Adrenal gland (tissue), 5 donors: ENCODE measurements around the gene MLST8.

Experiments
- POLR2A ChIP-seq, 2 donors: fragments of 450-650 bp; IDR thresholded peaks; one replicate each; pipeline ENCODE4 v1.6.1; 2017; ENCODE audit warnings: antibody characterized with exemption in 2 of 2, mild to moderate bottlenecking in 2 of 2, moderate library complexity in 1 of 2
- TF ChIP-seq, protein P1 (sequence below), 6 experiments: fragments of 450-650 bp in 4 of 6; fragments of 200-600 bp in 2 of 6; sonication (generic) in 1 of 6; IDR thresholded peaks; 1 replicate in 5 of 6; 2 replicates in 1 of 6; pipeline versions ENCODE4 v1.5.1 to v1.8.0; 2016 to 2021; ENCODE audit warnings: antibody characterized with exemption in 6 of 6, mild to moderate bottlenecking in 2 of 6, moderate library complexity in 1 of 6
- donor health status: DM: no; HTN: no; CAD: no.

DNA sequence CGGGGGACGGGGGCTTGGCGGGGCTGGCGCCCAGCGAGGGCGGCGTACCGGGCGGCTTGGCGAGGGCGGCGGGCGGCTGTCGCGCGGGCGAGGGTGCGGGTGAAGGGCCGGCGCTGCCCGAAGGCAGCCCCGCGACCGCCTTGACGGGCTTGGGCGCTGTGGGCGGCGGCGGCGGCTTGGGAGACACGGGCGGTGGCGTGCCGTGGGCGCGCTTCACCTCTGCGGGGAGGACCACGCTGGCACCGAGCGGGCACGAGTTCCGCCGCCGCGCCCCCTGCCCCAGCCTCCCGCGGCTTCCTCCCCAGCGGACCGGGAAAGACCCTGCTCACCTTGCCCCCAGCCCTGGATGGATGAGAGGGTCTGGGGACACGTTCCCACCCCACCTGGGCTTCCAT is 26.1 kb upstream of the MLST8 start:
- TF ChIP-seq, protein P1, sequence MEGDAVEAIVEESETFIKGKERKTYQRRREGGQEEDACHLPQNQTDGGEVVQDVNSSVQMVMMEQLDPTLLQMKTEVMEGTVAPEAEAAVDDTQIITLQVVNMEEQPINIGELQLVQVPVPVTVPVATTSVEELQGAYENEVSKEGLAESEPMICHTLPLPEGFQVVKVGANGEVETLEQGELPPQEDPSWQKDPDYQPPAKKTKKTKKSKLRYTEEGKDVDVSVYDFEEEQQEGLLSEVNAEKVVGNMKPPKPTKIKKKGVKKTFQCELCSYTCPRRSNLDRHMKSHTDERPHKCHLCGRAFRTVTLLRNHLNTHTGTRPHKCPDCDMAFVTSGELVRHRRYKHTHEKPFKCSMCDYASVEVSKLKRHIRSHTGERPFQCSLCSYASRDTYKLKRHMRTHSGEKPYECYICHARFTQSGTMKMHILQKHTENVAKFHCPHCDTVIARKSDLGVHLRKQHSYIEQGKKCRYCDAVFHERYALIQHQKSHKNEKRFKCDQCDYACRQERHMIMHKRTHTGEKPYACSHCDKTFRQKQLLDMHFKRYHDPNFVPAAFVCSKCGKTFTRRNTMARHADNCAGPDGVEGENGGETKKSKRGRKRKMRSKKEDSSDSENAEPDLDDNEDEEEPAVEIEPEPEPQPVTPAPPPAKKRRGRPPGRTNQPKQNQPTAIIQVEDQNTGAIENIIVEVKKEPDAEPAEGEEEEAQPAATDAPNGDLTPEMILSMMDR (IDR thresholded peaks at IDR 0.05), result no peak
- TF ChIP-seq POLR2A (IDR thresholded peaks at IDR 0.05), result no peak
